Calu3 (cell line): ENCODE measurements around the gene NT5DC2. TPM values are rescaled to one million over a fixed set of nuclear protein-coding genes. Genes with fewer than 3 reads are reported as not detected.

Experiments
- BruUV-seq: library from RNA; stranded (reverse); fragments of 400-500 nt; replicated peaks from 2 replicates; lab custom pipeline; 2021; lab: Mats Ljungman, UMichigan
- CTCF ChIA-PET: fragments of 300-600 bp; sonication (Branson Sonifier 250); formaldehyde crosslinking; loops from one replicate; lab custom pipeline; 2022; ENCODE audit warnings: antibody characterized with exemption; lab: Charles Lee
- DNase-seq: peaks from one replicate; pipeline ENCODE4 v3.0.0; 2022
- H3K27ac Mint-ChIP-seq: one replicate; pipeline ENCODE4 v1.8.0; 2022; ENCODE audit warnings: mixed read lengths; ENCODE audit not compliant: unreplicated experiment
- H3K27me3 Mint-ChIP-seq: one replicate; pipeline ENCODE4 v1.8.0; 2022; ENCODE audit warnings: mixed read lengths; ENCODE audit not compliant: unreplicated experiment
- H3K36me3 Mint-ChIP-seq: one replicate; pipeline ENCODE4 v1.8.0; 2022; ENCODE audit warnings: mild to moderate bottlenecking, moderate library complexity, mixed read lengths; ENCODE audit not compliant: insufficient read depth, unreplicated experiment
- H3K4me1 Mint-ChIP-seq: one replicate; pipeline ENCODE4 v1.8.0; 2022; ENCODE audit warnings: mild to moderate bottlenecking, low read depth, mixed read lengths; ENCODE audit not compliant: unreplicated experiment
- H3K4me3 Mint-ChIP-seq: one replicate; pipeline ENCODE4 v1.8.0; 2022; ENCODE audit warnings: mild to moderate bottlenecking, low read depth, moderate library complexity, mixed read lengths; ENCODE audit not compliant: unreplicated experiment
- H3K9me3 Mint-ChIP-seq: one replicate; pipeline ENCODE4 v1.8.0; 2022; ENCODE audit warnings: low read depth, mixed read lengths; ENCODE audit not compliant: unreplicated experiment
- CTCF ChIP-seq: fragments of 200-600 bp; IDR thresholded peaks from one replicate; pipeline ENCODE4 v1.8.0; 2022; ENCODE audit warnings: antibody characterized with exemption; ENCODE audit not compliant: unreplicated experiment
- intact Hi-C: fragments of 100-400 bp; cut with micrococcal nuclease; formaldehyde crosslinking; loops from one replicate; pipeline ENCODE4 v1.10.0; 2022; ENCODE audit not compliant: unreplicated experiment
- total RNA-seq: library from RNA; stranded (reverse); gene quantifications from 2 replicates; pipeline ENCODE4 v1.2.3, GENCODE V29; 2022

NT5DC2 gene
- total RNA-seq, 1 experiment from 2014 or later, result 146 TPM

DNA sequence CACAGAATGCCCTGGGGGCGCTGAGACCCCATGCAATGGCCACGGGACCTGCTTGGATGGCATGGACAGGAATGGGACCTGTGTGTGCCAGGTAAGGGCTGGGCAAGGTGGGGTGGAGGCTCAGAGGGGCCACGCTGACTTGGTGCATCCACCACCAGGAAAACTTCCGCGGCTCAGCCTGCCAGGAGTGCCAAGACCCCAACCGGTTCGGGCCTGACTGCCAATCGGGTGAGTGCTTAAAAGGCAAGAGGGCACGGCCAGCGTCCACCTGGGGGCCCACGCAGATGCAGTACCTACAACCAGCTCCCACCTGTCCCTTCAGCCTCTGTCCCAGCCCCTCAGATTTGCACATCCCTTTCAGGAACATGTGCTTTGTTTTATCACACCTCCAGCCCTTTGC is 31.7 kb downstream of the NT5DC2 start:
- peaks cover 11% of the 10 kb centered on the region for H3K27me3 Mint-ChIP-seq
- H3K36me3 Mint-ChIP-seq, result no peaks in the 10 kb centered on the region
- H3K4me1 Mint-ChIP-seq, result peaks cover 2% of the 10 kb centered on the region
- H3K4me3 Mint-ChIP-seq, result no peak overlapping the region
- DNase-seq, result no peak
- TF ChIP-seq CTCF, result no peak
- no TSS peak for BruUV-seq
- no peaks in the 10 kb centered on the region for H3K9me3 Mint-ChIP-seq
- H3K27ac Mint-ChIP-seq, result no peak overlapping the region
- intact Hi-C loops, result no loop called here
- CTCF ChIA-PET, result no interaction called here

- Mint-ChIP-seq H3K4me3 (no peak overlapping the region), H3K27ac (no peak overlapping the region), H3K27me3 (peaks cover 11% of the 10 kb centered on the region), H3K9me3 (no peaks in the 10 kb centered on the region), H3K36me3 (no peaks in the 10 kb centered on the region), H3K4me1 (no peaks in the 10 kb centered on the region)
- CTCF ChIA-PET, result no interaction called here
- no peak for TF ChIP-seq CTCF
- intact Hi-C loops, result no loop called here
- no peak for DNase-seq
- BruUV-seq, result no TSS peak
Observed at GRCh38 chr3:52501046-52501445, 32.6 kb downstream of the NT5DC2 start.

- DNase-seq, result no peak
- peaks cover 11% of the 10 kb centered on the region for H3K27me3 Mint-ChIP-seq
- no peak overlapping the region for H3K4me3 Mint-ChIP-seq
- no peak for TF ChIP-seq CTCF
- no peaks in the 10 kb centered on the region for H3K36me3 Mint-ChIP-seq
- BruUV-seq, result no TSS peak
- no peaks in the 10 kb centered on the region for H3K9me3 Mint-ChIP-seq
- intact Hi-C loops, result no loop called here
- CTCF ChIA-PET, result no interaction called here
- no peaks in the 10 kb centered on the region for H3K4me1 Mint-ChIP-seq
- no peak overlapping the region for H3K27ac Mint-ChIP-seq
Observed at GRCh38 chr3:52498137-52499054, 35.3 kb downstream of the NT5DC2 start.

DNA sequence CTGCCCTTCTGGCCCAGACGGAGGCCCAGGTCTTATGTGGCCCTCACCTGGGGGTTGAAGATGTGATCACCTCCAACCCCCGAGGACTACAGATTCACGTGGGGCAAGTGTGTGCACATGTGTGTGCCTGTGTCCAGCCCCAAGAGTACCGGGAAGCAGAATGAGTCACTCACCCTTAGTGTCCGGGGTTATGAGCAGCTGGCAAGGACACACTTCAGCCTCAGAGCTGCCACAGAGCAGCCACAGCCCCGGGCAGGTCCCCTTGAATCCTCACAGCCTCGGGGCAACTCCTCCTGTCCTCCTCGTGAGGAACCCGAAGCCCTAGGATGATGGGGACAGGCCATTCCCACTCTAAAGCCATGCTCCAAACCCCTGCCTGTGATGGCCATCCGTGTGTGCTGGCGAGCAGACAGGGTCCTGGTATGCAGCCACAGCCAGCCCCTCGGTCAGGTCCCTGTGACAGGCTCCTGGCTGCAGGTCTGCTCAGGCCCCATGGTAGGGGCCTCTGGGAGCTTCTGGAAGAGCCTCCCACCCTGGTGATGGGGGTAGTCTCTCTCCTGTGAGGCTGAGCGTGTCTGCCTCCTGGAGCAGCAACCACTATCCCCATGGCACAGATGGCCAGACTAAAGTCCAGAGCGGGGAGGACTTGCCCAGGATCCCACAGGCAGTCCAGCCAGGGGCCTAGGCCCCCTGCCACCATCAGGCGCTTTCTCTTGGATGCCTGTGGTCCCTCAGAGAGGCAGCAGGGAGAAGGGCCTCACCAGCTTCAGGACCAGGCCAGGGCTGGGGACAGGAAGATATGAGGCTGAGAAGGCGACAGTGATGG is 37.7 kb downstream of the NT5DC2 start:
- no peak overlapping the region for H3K27ac Mint-ChIP-seq
- BruUV-seq, result no TSS peak

More for the DNA sequence above, 37.7 kb downstream of the NT5DC2 start:
- no peak for DNase-seq
- no peaks in the 10 kb centered on the region for H3K9me3 Mint-ChIP-seq
- intact Hi-C loops, result no loop called here
- TF ChIP-seq CTCF, result no peak
- H3K36me3 Mint-ChIP-seq, result peaks cover 4% of the 10 kb centered on the region
- H3K4me1 Mint-ChIP-seq, result no peaks in the 10 kb centered on the region
- H3K4me3 Mint-ChIP-seq, result no peak overlapping the region
- CTCF ChIA-PET, result no interaction called here
- peaks cover 11% of the 10 kb centered on the region for H3K27me3 Mint-ChIP-seq
